AG09309 (cell line): Measurements from ENCODE around the gene TSGA10.

Source experiments
- DNase-seq: peaks from one replicate; pipeline ENCODE4 v3.0.0-alpha.2; 2010; ENCODE audit warnings: low read depth
- H3K4me3 ChIP-seq: 2 replicates; pipeline ENCODE4 v1.5.1; 2011; ENCODE audit warnings: mild to moderate bottlenecking, low read depth, low read length, moderate library complexity; ENCODE audit not compliant: control insufficient read depth
- CTCF ChIP-seq: IDR thresholded peaks from 2 replicates; pipeline ENCODE4 v1.5.1; 2011; ENCODE audit warnings: mild to moderate bottlenecking, low read depth, low read length, inconsistent platforms; ENCODE audit not compliant: insufficient read depth, control insufficient read depth; ENCODE audit errors: missing control alignments

TSGA10 gene

GRCh38 chr2:99104006-99104405, 50.7 kb downstream of the TSGA10 start:
- no peak for DNase-seq
- H3K4me3 ChIP-seq, result no peak overlapping the region
- no peak for TF ChIP-seq CTCF

- TF ChIP-seq CTCF, result no peak
- no peak overlapping the region for H3K4me3 ChIP-seq
- no peak for DNase-seq
Measured at GRCh38 chr2:99101697-99102096, 53.0 kb downstream of the TSGA10 start.

- no peak overlapping the region for H3K4me3 ChIP-seq
- no peak for DNase-seq
- no peak for TF ChIP-seq CTCF
Measured at GRCh38 chr2:99096728-99097127, 58.0 kb downstream of the TSGA10 start.

DNA sequence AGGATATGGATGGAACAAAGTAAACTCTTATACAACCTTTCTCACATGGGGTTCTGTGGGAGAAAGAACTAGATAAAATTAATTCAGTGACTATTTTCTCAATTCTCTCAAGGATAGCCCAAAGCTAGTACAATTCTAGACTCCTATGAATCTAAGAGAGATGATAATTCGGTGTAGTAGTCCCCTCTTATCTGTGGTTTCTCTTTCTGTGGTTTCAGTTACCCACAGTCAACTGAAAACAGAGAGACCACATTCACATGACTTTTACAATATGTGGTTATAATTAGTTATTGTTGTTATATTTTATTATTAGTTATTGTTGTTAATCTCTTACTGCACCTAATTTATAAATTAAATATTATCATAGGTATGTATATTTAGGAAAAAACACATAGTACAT, 66.7 kb downstream of the TSGA10 start:
- no peak overlapping the region for H3K4me3 ChIP-seq
- TF ChIP-seq CTCF, result no peak
- DNase-seq, result no peak

- DNase-seq, result no peak
- no peak for TF ChIP-seq CTCF
- no peak overlapping the region for H3K4me3 ChIP-seq
Measured at GRCh38 chr2:99086385-99086784, 68.4 kb downstream of the TSGA10 start.

- no peak overlapping the region for H3K4me3 ChIP-seq
- TF ChIP-seq CTCF, result peak; percentile 35
- DNase-seq, result no peak
Measured at GRCh38 chr2:99085421-99085820, 69.3 kb downstream of the TSGA10 start.

DNA sequence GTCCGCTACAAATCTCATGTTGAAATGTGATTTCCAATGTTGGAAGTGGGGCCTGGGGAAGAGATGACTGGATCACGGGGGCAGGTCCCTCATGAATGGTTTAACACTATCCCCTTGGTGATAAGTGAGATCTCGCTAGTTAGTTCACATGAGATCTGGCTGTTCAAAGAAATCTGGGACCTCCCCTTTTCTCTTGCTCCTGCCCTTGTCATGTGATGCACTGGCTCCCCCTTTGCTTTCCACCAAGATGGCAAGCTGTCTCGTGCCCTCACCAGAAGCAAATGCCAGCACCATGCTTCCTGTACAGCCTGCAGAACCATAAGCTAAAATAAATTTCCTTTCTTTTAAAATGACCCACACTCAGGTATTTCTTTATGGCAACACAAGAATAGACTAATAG, 70.5 kb downstream of the TSGA10 start:
- no peak overlapping the region for H3K4me3 ChIP-seq
- TF ChIP-seq CTCF, result no peak
- no peak for DNase-seq
